NCI-H2107 (cell line): ENCODE results near the gene KCNK16.

Experiments used
- DNase-seq: peaks from one replicate; lab custom pipeline; 2025; lab: John Stamatoyannopoulos, UW

Gene KCNK16

GRCh38 chr6:39341937-39342336, 19.4 kb upstream of the KCNK16 start:
- DNase-seq = no peak

GRCh38 chr6:39341352-39341751, 18.9 kb upstream of the KCNK16 start:
- DNase-seq = no peak

GRCh38 chr6:39339868-39340550, 17.5 kb upstream of the KCNK16 start:
- no peak for DNase-seq

- no peak for DNase-seq
These were observed 16.8 kb upstream of the KCNK16 start for GRCh38 chr6:39339096-39339867.

GRCh38 chr6:39338397-39338796, 15.9 kb upstream of the KCNK16 start:
- no peak for DNase-seq

- no peak for DNase-seq
These were observed 13.5 kb upstream of the KCNK16 start for GRCh38 chr6:39335780-39336545.

- no peak for DNase-seq
These were observed 11.3 kb upstream of the KCNK16 start for GRCh38 chr6:39333644-39334438.

GRCh38 chr6:39330476-39330875, 8.0 kb upstream of the KCNK16 start:
- DNase-seq = no peak

GRCh38 chr6:39330057-39330456, 7.6 kb upstream of the KCNK16 start:
- DNase-seq = no peak

GRCh38 chr6:39328066-39328465, 5.6 kb upstream of the KCNK16 start:
- no peak for DNase-seq

GRCh38 chr6:39327507-39327906, 5.0 kb upstream of the KCNK16 start:
- no peak for DNase-seq

GRCh38 chr6:39321761-39322160, 741 bp downstream of the KCNK16 start:
- no peak for DNase-seq

- no peak for DNase-seq
These were observed 2.0 kb downstream of the KCNK16 start for GRCh38 chr6:39320363-39320984.

- no peak for DNase-seq
These were observed 2.7 kb downstream of the KCNK16 start for GRCh38 chr6:39319621-39320362.

GRCh38 chr6:39317256-39317655, 5.2 kb downstream of the KCNK16 start:
- no peak for DNase-seq

GRCh38 chr6:39314273-39314795, 8.2 kb downstream of the KCNK16 start, which contains the start of gene KCNK17:
Gene KCNK17 (minus strand): TSS chr6:39314419. CDS start chr6:39314320, 99 bp downstream.
- DNase-seq = no peak

GRCh38 chr6:39313526-39314272, 8.8 kb downstream of the KCNK16 start:
- DNase-seq = no peak

- DNase-seq = no peak
These were observed 9.5 kb downstream of the KCNK16 start for GRCh38 chr6:39312912-39313525.

GRCh38 chr6:39310542-39310941, 12.0 kb downstream of the KCNK16 start:
- no peak for DNase-seq
